ENCODE measurements around the gene UGT2A3.
"Not testable (repeated sequence)": the region's sequence is repeated elsewhere in the genome, so short reads cannot be mapped to it uniquely, and the experiment has no call there.

The UGT2A3 gene

GRCh38 chr4:68951078-68951805 is at the start of gene UGT2A3:
Gene UGT2A3, minus strand, starts transcription at chr4:68951804. Its CDS starts 44 bp downstream, at chr4:68951760.
- H3K9me3 ChIP-seq (ENCODE audit: control insufficient read depth, low read depth, low read length), result no peaks in the 10 kb centered on the region
- H3K4me3 ChIP-seq (ENCODE audit: low read length), result no peak within 1 kb of the TSS
- H3K4me1 ChIP-seq (ENCODE audit: control insufficient read depth, low read depth, low read length), result no peaks in the 10 kb centered on the region
- no peaks in the 10 kb centered on the region for H3K27me3 ChIP-seq (ENCODE audit: control insufficient read depth, insufficient read depth, low read length)
- no peak within 1 kb of the TSS for H3K27ac ChIP-seq (ENCODE audit: low read length)
- no peak within 1 kb of the TSS for H3K9ac ChIP-seq (ENCODE audit: low read length)
- no peaks in the 10 kb centered on the region for H3K36me3 ChIP-seq (ENCODE audit: control insufficient read depth, low read depth, low read length)

GRCh38 chr4:68997040-68997439 is 45.4 kb upstream of the UGT2A3 start:
- Histone ChIP-seq H3K27me3 (ENCODE audit: control insufficient read depth, insufficient read depth, low read length) (no peaks in the 10 kb centered on the region), H3K9ac (ENCODE audit: low read length) (no peak overlapping the region), H3K4me3 (ENCODE audit: low read length) (no peak overlapping the region), H3K9me3 (ENCODE audit: control insufficient read depth, low read depth, low read length) (no peaks in the 10 kb centered on the region), H3K27ac (ENCODE audit: low read length) (no peak overlapping the region), H3K4me1 (ENCODE audit: control insufficient read depth, low read depth, low read length) (no peaks in the 10 kb centered on the region), H3K36me3 (ENCODE audit: control insufficient read depth, low read depth, low read length) (no peaks in the 10 kb centered on the region)

- H3K27ac ChIP-seq (ENCODE audit: low read length), result no peak overlapping the region
- H3K36me3 ChIP-seq (ENCODE audit: control insufficient read depth, low read depth, low read length), result no peaks in the 10 kb centered on the region
- H3K9me3 ChIP-seq (ENCODE audit: control insufficient read depth, low read depth, low read length), result no peaks in the 10 kb centered on the region
- H3K4me1 ChIP-seq (ENCODE audit: control insufficient read depth, low read depth, low read length), result no peaks in the 10 kb centered on the region
- no peak overlapping the region for H3K9ac ChIP-seq (ENCODE audit: low read length)
- H3K27me3 ChIP-seq (ENCODE audit: control insufficient read depth, insufficient read depth, low read length), result no peaks in the 10 kb centered on the region
- H3K4me3 ChIP-seq (ENCODE audit: low read length), result no peak overlapping the region
Measured at GRCh38 chr4:68995292-68995691, 43.7 kb upstream of the UGT2A3 start.

GRCh38 chr4:68987007-68987406 is 35.4 kb upstream of the UGT2A3 start:
- Histone ChIP-seq H3K9ac (ENCODE audit: low read length) (no peak overlapping the region), H3K4me3 (ENCODE audit: low read length) (no peak overlapping the region), H3K4me1 (ENCODE audit: control insufficient read depth, low read depth, low read length) (no peaks in the 10 kb centered on the region), H3K36me3 (ENCODE audit: control insufficient read depth, low read depth, low read length) (no peaks in the 10 kb centered on the region), H3K9me3 (ENCODE audit: control insufficient read depth, low read depth, low read length) (peaks cover 3% of the 10 kb centered on the region), H3K27me3 (ENCODE audit: control insufficient read depth, insufficient read depth, low read length) (no peaks in the 10 kb centered on the region), H3K27ac (ENCODE audit: low read length) (no peak overlapping the region)

- no peak overlapping the region for H3K9ac ChIP-seq (ENCODE audit: low read length)
- H3K27me3 ChIP-seq (ENCODE audit: control insufficient read depth, insufficient read depth, low read length), result no peaks in the 10 kb centered on the region
- no peaks in the 10 kb centered on the region for H3K36me3 ChIP-seq (ENCODE audit: control insufficient read depth, low read depth, low read length)
- H3K9me3 ChIP-seq (ENCODE audit: control insufficient read depth, low read depth, low read length), result peaks cover 3% of the 10 kb centered on the region
- no peaks in the 10 kb centered on the region for H3K4me1 ChIP-seq (ENCODE audit: control insufficient read depth, low read depth, low read length)
- no peak overlapping the region for H3K27ac ChIP-seq (ENCODE audit: low read length)
- H3K4me3 ChIP-seq (ENCODE audit: low read length), result no peak overlapping the region
Measured at GRCh38 chr4:68985442-68985841, 33.8 kb upstream of the UGT2A3 start.

- H3K27me3 ChIP-seq (ENCODE audit: control insufficient read depth, insufficient read depth, low read length), result no peaks in the 10 kb centered on the region
- no peaks in the 10 kb centered on the region for H3K36me3 ChIP-seq (ENCODE audit: control insufficient read depth, low read depth, low read length)
Measured at GRCh38 chr4:68984947-68985346, 33.3 kb upstream of the UGT2A3 start.

GRCh38 chr4:68963374-68963773 is 11.8 kb upstream of the UGT2A3 start:
- Histone ChIP-seq H3K27ac (ENCODE audit: low read length) (no peak overlapping the region), H3K4me3 (ENCODE audit: low read length) (no peak overlapping the region), H3K4me1 (ENCODE audit: control insufficient read depth, low read depth, low read length) (no peaks in the 10 kb centered on the region), H3K36me3 (ENCODE audit: control insufficient read depth, low read depth, low read length) (no peaks in the 10 kb centered on the region), H3K9ac (ENCODE audit: low read length) (no peak overlapping the region), H3K9me3 (ENCODE audit: control insufficient read depth, low read depth, low read length) (peaks cover 3% of the 10 kb centered on the region), H3K27me3 (ENCODE audit: control insufficient read depth, insufficient read depth, low read length) (no peaks in the 10 kb centered on the region)

More at GRCh38 chr4:68984947-68985346, 33.3 kb upstream of the UGT2A3 start:
- no peak overlapping the region for H3K27ac ChIP-seq (ENCODE audit: low read length)
- no peak overlapping the region for H3K4me3 ChIP-seq (ENCODE audit: low read length)
- H3K4me1 ChIP-seq (ENCODE audit: control insufficient read depth, low read depth, low read length), result no peaks in the 10 kb centered on the region
- no peak overlapping the region for H3K9ac ChIP-seq (ENCODE audit: low read length)
- H3K9me3 ChIP-seq (ENCODE audit: control insufficient read depth, low read depth, low read length), result peaks cover 3% of the 10 kb centered on the region

- Histone ChIP-seq H3K4me3 (ENCODE audit: low read length) (no peak overlapping the region), H3K27me3 (ENCODE audit: control insufficient read depth, insufficient read depth, low read length) (no peaks in the 10 kb centered on the region), H3K27ac (ENCODE audit: low read length) (no peak overlapping the region), H3K9ac (ENCODE audit: low read length) (no peak overlapping the region), H3K36me3 (ENCODE audit: control insufficient read depth, low read depth, low read length) (no peaks in the 10 kb centered on the region), H3K9me3 (ENCODE audit: control insufficient read depth, low read depth, low read length) (peaks cover 3% of the 10 kb centered on the region), H3K4me1 (ENCODE audit: control insufficient read depth, low read depth, low read length) (no peaks in the 10 kb centered on the region)
Measured at GRCh38 chr4:68962868-68963267, 11.3 kb upstream of the UGT2A3 start.

- H3K4me3 ChIP-seq (ENCODE audit: low read length), result no peak overlapping the region
- H3K4me1 ChIP-seq (ENCODE audit: control insufficient read depth, low read depth, low read length), result no peaks in the 10 kb centered on the region
- H3K36me3 ChIP-seq (ENCODE audit: control insufficient read depth, low read depth, low read length), result no peaks in the 10 kb centered on the region
- H3K9ac ChIP-seq (ENCODE audit: low read length), result no peak overlapping the region
- no peaks in the 10 kb centered on the region for H3K27me3 ChIP-seq (ENCODE audit: control insufficient read depth, insufficient read depth, low read length)
- peaks cover 3% of the 10 kb centered on the region for H3K9me3 ChIP-seq (ENCODE audit: control insufficient read depth, low read depth, low read length)
- no peak overlapping the region for H3K27ac ChIP-seq (ENCODE audit: low read length)
Measured at GRCh38 chr4:68960294-68961163, 8.9 kb upstream of the UGT2A3 start.

GRCh38 chr4:68959085-68959484 is 7.5 kb upstream of the UGT2A3 start:
- H3K4me3 ChIP-seq (ENCODE audit: low read length); H3K9ac ChIP-seq (ENCODE audit: low read length); H3K27ac ChIP-seq (ENCODE audit: low read length); H3K36me3 ChIP-seq (ENCODE audit: control insufficient read depth, low read depth, low read length); H3K27me3 ChIP-seq (ENCODE audit: control insufficient read depth, insufficient read depth, low read length); H3K9me3 ChIP-seq (ENCODE audit: control insufficient read depth, low read depth, low read length); H3K4me1 ChIP-seq (ENCODE audit: control insufficient read depth, low read depth, low read length): not testable (repeated sequence)

- Histone ChIP-seq H3K4me3 (ENCODE audit: low read length) (no peak overlapping the region), H3K9ac (ENCODE audit: low read length) (no peak overlapping the region), H3K27ac (ENCODE audit: low read length) (no peak overlapping the region), H3K36me3 (ENCODE audit: control insufficient read depth, low read depth, low read length) (no peaks in the 10 kb centered on the region), H3K4me1 (ENCODE audit: control insufficient read depth, low read depth, low read length) (no peaks in the 10 kb centered on the region), H3K27me3 (ENCODE audit: control insufficient read depth, insufficient read depth, low read length) (no peaks in the 10 kb centered on the region), H3K9me3 (ENCODE audit: control insufficient read depth, low read depth, low read length) (no peaks in the 10 kb centered on the region)
Measured at GRCh38 chr4:68954126-68954525, 2.5 kb upstream of the UGT2A3 start.
